ENCODE results near the gene SLC9A9.

DNA sequence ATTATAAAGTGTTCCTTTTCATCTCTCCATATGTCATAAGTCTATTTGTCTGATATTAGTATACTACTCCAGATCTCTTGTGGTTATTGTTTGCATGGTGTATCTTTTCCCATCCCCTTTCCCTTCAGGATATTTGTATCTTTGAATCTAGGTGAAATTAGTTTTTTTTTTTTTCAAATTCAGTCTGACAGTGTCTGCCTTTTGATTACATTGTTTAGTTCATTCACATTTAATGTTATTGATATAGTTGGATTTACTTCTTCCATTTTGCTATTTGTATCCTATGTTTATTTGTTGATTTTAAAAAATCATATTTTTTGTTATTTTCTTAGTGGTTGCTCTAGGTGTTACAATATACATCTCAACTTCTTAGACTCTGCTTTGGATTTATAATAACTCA, 445.7 kb downstream of the SLC9A9 start:
- no peak for TF ChIP-seq EZH2 (IDR thresholded peaks at IDR 0.05; ENCODE audit: low read length, missing control alignments)
- TF ChIP-seq, protein P1, sequence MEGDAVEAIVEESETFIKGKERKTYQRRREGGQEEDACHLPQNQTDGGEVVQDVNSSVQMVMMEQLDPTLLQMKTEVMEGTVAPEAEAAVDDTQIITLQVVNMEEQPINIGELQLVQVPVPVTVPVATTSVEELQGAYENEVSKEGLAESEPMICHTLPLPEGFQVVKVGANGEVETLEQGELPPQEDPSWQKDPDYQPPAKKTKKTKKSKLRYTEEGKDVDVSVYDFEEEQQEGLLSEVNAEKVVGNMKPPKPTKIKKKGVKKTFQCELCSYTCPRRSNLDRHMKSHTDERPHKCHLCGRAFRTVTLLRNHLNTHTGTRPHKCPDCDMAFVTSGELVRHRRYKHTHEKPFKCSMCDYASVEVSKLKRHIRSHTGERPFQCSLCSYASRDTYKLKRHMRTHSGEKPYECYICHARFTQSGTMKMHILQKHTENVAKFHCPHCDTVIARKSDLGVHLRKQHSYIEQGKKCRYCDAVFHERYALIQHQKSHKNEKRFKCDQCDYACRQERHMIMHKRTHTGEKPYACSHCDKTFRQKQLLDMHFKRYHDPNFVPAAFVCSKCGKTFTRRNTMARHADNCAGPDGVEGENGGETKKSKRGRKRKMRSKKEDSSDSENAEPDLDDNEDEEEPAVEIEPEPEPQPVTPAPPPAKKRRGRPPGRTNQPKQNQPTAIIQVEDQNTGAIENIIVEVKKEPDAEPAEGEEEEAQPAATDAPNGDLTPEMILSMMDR (conservative IDR thresholded peaks at IDR 0.05 in 1 of 2, IDR thresholded peaks at IDR 0.05 in 1 of 2; ENCODE audit: low read depth in 1 of 2, low read length in 2 of 2): no peak

Data from fibroblast of lung (primary cell).